SU-DHL-6 (cell line): Measurements from ENCODE around the gene SVIL.
"Not testable (repeated sequence)": the region's sequence is repeated elsewhere in the genome, so short reads cannot be mapped to it uniquely, and the experiment has no call there.

Experiments
- H2AFZ ChIP-seq: fragments of 200-600 bp; sonication (generic); 2 replicates; pipeline ENCODE4 v1.6.1; 2014; ENCODE audit warnings: low read depth, mild to moderate bottlenecking, moderate library complexity, mixed read lengths, antibody characterized with exemption, low read length; ENCODE audit not compliant: severe bottlenecking
- H3F3A ChIP-seq: fragments of 200-600 bp; shearing (Covaris generic); 2 replicates; pipeline ENCODE4 v1.6.0; 2016; ENCODE audit warnings: antibody characterized with exemption, mild to moderate bottlenecking; ENCODE audit not compliant: insufficient read depth
- H3K27ac ChIP-seq: fragments of 200-600 bp; sonication (generic); 2 replicates; pipeline ENCODE4 v1.5.1; 2016; ENCODE audit warnings: low read depth, mild to moderate bottlenecking, low read length, moderate library complexity, mixed read lengths
- H3K27me3 ChIP-seq: fragments of 200-600 bp; sonication (generic), shearing (Covaris generic); 2 replicates; pipeline ENCODE4 v1.6.0; 2014; ENCODE audit warnings: mild to moderate bottlenecking, low read length
- H3K36me3 ChIP-seq: fragments of 200-600 bp; sonication (generic); 2 replicates; pipeline ENCODE4 v1.6.1; 2014; ENCODE audit warnings: mild to moderate bottlenecking, low read length, mixed read lengths
- H3K4me2 ChIP-seq: fragments of 300-600, 200-600 bp; shearing (Covaris generic), sonication (generic); 2 replicates; pipeline ENCODE4 v1.6.0; 2014; ENCODE audit warnings: low read length, low read depth, mild to moderate bottlenecking; ENCODE audit not compliant: poor library complexity, severe bottlenecking
- H3K4me3 ChIP-seq: fragments of 200-600 bp; sonication (generic); 2 replicates; pipeline ENCODE4 v1.5.1; 2014; ENCODE audit warnings: antibody characterized with exemption, low read length, mild to moderate bottlenecking, mixed read lengths; ENCODE audit not compliant: insufficient read depth, poor library complexity, severe bottlenecking
- H3K79me2 ChIP-seq: fragments of 200-600 bp; sonication (generic); 2 replicates; pipeline ENCODE4 v1.6.1; 2014; ENCODE audit warnings: mild to moderate bottlenecking, low read length, moderate library complexity; ENCODE audit not compliant: insufficient read depth
- H3K9ac ChIP-seq: fragments of 200-600 bp; sonication (generic); 2 replicates; pipeline ENCODE4 v1.7.0; 2014; ENCODE audit warnings: mild to moderate bottlenecking, low read length
- H3K9me2 ChIP-seq: fragments of 200-600 bp; sonication (generic); replicated peaks from 2 replicates; pipeline ENCODE4 v1.6.1; 2014; ENCODE audit warnings: low read length; ENCODE audit not compliant: insufficient read depth
- H3K9me3 ChIP-seq: fragments of 200-600 bp; sonication (generic); 2 replicates; pipeline ENCODE4 v1.6.1; 2014; ENCODE audit warnings: low read length, mixed read lengths; ENCODE audit not compliant: insufficient read depth
- H4K20me1 ChIP-seq: fragments of 200-600 bp; sonication (generic); 2 replicates; pipeline ENCODE4 v1.6.1; 2014; ENCODE audit warnings: low read depth, mild to moderate bottlenecking, antibody characterized with exemption, low read length, moderate library complexity, mixed read lengths
- CTCF ChIP-seq: fragments of 200-600 bp; sonication (generic); IDR thresholded peaks from one replicate; pipeline ENCODE4 v1.5.1; 2017; ENCODE audit warnings: antibody characterized with exemption, mild to moderate bottlenecking, low read length, moderate library complexity; ENCODE audit not compliant: insufficient read depth, poor library complexity, severe bottlenecking
- EZH2phosphoT487 ChIP-seq: fragments of 200-600 bp; sonication (generic), shearing (Covaris generic); conservative IDR thresholded peaks from 2 replicates; pipeline ENCODE4 v1.6.1; 2018; ENCODE audit warnings: mild to moderate bottlenecking, antibody characterized with exemption, low read length, moderate library complexity, mixed read lengths

Gene SVIL

DNA sequence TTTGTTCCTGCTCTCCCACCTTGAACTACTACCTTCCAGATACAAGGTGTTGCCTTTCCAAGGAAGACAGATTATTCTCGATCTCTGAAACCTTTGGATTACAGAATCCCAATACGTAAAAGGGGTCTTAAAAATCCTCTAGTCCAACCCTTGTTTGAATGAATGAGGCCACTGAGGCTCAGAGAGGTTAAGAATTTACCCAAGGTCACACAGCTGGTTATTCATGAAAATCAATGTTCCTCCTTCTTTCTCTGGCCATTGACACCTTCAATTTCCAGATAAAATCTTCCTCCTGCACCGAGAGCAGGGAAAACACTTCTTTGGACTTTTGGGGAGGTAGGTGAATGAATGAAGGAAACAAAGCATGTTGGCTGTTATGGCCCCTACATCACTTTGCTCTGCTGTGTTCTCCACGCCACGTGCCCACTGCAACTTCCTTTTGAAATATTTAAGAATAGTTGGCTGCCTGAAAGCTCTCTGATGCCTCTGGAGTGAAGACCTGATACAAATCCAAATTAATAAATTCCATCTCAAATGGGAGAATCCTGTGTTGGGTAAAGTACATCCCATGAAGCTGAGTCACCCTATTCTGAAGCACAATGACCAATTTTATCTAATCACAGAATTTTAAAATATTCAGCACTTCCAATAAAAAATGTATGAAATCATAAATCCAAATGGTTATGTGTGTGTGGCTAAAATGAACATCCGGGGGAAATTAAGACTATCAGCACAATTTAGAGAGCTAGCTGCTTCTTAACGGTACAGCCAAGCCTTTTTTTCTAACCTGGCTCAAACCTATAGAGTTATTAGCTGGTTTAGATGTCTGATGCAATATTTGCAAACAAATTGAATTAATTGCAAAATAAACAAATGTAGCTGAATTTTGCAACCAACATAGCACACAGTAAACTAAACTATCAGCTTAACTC, 7.3 kb downstream of the SVIL start:
- no peaks in the 10 kb centered on the region for H3K9me3 ChIP-seq
- H3K9me2 ChIP-seq: no peaks in the 10 kb centered on the region
- no peak overlapping the region for H3K9ac ChIP-seq
- no peaks in the 10 kb centered on the region for H3K27me3 ChIP-seq
- no peaks in the 10 kb centered on the region for H3K79me2 ChIP-seq
- H3K4me3 ChIP-seq: no peak overlapping the region
- no peaks in the 10 kb centered on the region for H3K36me3 ChIP-seq
- no peak for TF ChIP-seq EZH2phosphoT487
- TF ChIP-seq CTCF: no peak
- H3K4me2 ChIP-seq: no peak overlapping the region
- H3F3A ChIP-seq: no peaks in the 10 kb centered on the region
- H3K27ac ChIP-seq: no peak overlapping the region
- no peak overlapping the region for H2AFZ ChIP-seq
- no peaks in the 10 kb centered on the region for H4K20me1 ChIP-seq

DNA sequence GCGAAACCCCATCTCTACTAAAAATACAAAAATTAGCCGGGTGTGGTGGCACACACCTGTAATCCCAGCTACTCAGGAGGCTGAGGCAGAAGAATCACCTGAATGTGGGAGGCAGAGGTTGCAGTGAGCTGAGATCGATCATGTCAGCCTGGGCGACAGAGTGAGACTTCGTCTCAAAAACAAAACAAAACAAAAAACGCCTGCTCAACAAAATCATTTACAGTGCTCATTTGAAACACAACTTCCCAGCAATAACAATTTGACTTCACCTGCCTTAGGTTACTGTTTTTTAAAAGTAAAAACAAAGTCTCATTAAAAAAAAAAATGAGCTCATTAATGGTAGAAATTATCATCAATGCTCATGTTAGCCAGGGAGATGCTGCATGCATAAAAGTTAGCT, 10.4 kb downstream of the SVIL start:
- H4K20me1 ChIP-seq, H3K79me2 ChIP-seq, H3K36me3 ChIP-seq, H3F3A ChIP-seq, H3K27me3 ChIP-seq, H2AFZ ChIP-seq, H3K4me2 ChIP-seq, H3K27ac ChIP-seq, H3K9me2 ChIP-seq, H3K4me3 ChIP-seq, H3K9ac ChIP-seq, H3K9me3 ChIP-seq: not testable (repeated sequence)

GRCh38 chr10:29623797-29624196, 11.0 kb downstream of the SVIL start:
- Histone ChIP-seq H3K79me2 (no peaks in the 10 kb centered on the region), H3K9ac (no peak overlapping the region), H2AFZ (no peak overlapping the region), H3K9me2 (no peaks in the 10 kb centered on the region), H3K4me2 (no peak overlapping the region), H4K20me1 (no peaks in the 10 kb centered on the region), H3K36me3 (no peaks in the 10 kb centered on the region), H3K27ac (no peak overlapping the region), H3K4me3 (no peak overlapping the region), H3K9me3 (no peaks in the 10 kb centered on the region), H3K27me3 (no peaks in the 10 kb centered on the region), H3F3A (no peaks in the 10 kb centered on the region)
- TF ChIP-seq CTCF (no peak), EZH2phosphoT487 (no peak)

DNA sequence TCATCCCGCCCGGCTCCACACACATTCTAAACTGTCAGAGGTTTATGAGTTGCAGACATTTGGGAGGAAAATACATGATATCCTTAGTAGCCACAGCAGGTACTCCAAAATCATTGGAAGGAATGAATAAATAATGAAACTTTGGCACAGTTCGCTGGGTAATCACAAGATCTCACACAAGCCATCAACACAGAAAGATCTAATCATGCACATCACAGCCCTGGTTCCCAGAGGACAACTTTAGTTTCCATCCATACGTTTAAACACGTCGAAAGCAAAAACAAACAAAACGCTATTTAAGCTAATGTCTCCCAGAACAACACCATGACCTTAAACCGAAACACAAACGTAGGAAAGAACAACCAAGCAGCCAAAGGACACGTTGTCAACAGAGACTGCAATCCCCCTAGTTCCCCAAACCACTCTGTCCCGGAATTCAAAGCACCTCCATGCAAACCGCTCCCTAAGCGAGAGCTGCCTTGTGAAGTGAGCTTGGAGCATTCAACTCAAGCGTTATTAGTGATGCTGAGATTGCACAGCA, 12.3 kb downstream of the SVIL start:
- H3F3A ChIP-seq: no peaks in the 10 kb centered on the region
- no peaks in the 10 kb centered on the region for H4K20me1 ChIP-seq
- H3K79me2 ChIP-seq: no peaks in the 10 kb centered on the region
- no peak overlapping the region for H3K4me2 ChIP-seq
- no peak overlapping the region for H3K4me3 ChIP-seq
- TF ChIP-seq EZH2phosphoT487 (no peak), CTCF (no peak)
- H3K9me2 ChIP-seq: no peaks in the 10 kb centered on the region
- no peak overlapping the region for H3K27ac ChIP-seq
- H2AFZ ChIP-seq: no peak overlapping the region
- no peaks in the 10 kb centered on the region for H3K27me3 ChIP-seq
- no peaks in the 10 kb centered on the region for H3K9me3 ChIP-seq
- no peak overlapping the region for H3K9ac ChIP-seq
- H3K36me3 ChIP-seq: no peaks in the 10 kb centered on the region
